Motor neuron (in vitro differentiated cells): ENCODE results near the gene ACSBG1. TPM values are rescaled to one million over a fixed set of nuclear protein-coding genes. Genes with fewer than 3 reads are reported as not detected.
A peak's percentile ranks its signal among the peaks of the same experiment; 100 is the strongest.

Source experiments
- ATAC-seq, 8 experiments: fragments of 200-7000 bp; cut with Tn5 transposase; replicated peaks in 6 of 8; 2 replicates each; pipeline ENCODE4 v1.8.0; 2021; ENCODE audit warnings: mild to moderate bottlenecking in 8 of 8, moderate library complexity in 8 of 8
- H3K27ac ChIP-seq, 2 donors: fragments of 250-450 bp; sonication (Bioruptor Pico); 2 replicates each; pipeline ENCODE4 v1.9.0; 2021; ENCODE audit warnings: antibody characterized with exemption in 2 of 2, mild to moderate bottlenecking in 2 of 2, moderate library complexity in 1 of 2
- H3K4me1 ChIP-seq, 2 donors: fragments of 250-450 bp; sonication (Bioruptor Pico); replicated peaks in 1 of 2; 2 replicates each; pipeline ENCODE4 v1.6.1; 2021; ENCODE audit warnings: antibody characterized with exemption in 2 of 2, mild to moderate bottlenecking in 2 of 2, moderate library complexity in 1 of 2
- H3K4me3 ChIP-seq, 5 donors: fragments of 250-450 bp; sonication (Bioruptor Pico); 2 replicates each; pipeline ENCODE4 v1.9.0; 2021; ENCODE audit warnings: antibody characterized with exemption in 5 of 5, mild to moderate bottlenecking in 5 of 5, moderate library complexity in 4 of 5
- WGBS, 10 experiments: fragments of 450-650 bp; shearing (Covaris generic); methylation state at CpG; one replicate each; pipeline ENCODE4 v1.0.0; 2022; 5-methylcytosine and 5-hydroxymethylcytosine counted together
- in situ Hi-C, 9 experiments: fragments of 400-800 bp; cut with MboI; loops; one replicate each; pipeline ENCODE4 v1.15.0; 2021; ENCODE audit warnings: low sequenced_read_pairs in 9 of 9, low pct_unique_long_range_greater_than_20kb in 2 of 9; ENCODE audit not compliant: unreplicated experiment in 9 of 9
- total RNA-seq, 8 experiments: library from RNA; unstranded; fragments of 300-600 nt; gene quantifications; 2 replicates each; pipeline versions ENCODE4 v1.2.3 to v1.2.4, GENCODE V29; 2022

Gene ACSBG1
- total RNA-seq, 8 experiments from 2014 or later: 0.49 to 9.1 (median 1.9) TPM

- WGBS, 10 experiments: 57 to 100% (median 100%) methylated on average over 1 to 4 of the region's 5 CpGs; no CpG with 5 or more reads in 2 of the 10 experiments
- no peak for ATAC-seq
- Histone ChIP-seq H3K4me1 (no peaks in the 10 kb centered on the region), H3K4me3 (no peak overlapping the region), H3K27ac (no peak overlapping the region)
- in situ Hi-C loops: loop anchor here in 1 of 9 experiments (10.0 kb wide), 1 partner anchor 105 kb away; no protein-coding TSS in a partner anchor
These were observed 94.8 kb downstream of the ACSBG1 start for GRCh38 chr15:78139578-78139977.

GRCh38 chr15:78133801-78134200 lies 100.6 kb downstream of the ACSBG1 start:
- in situ Hi-C loops: loop anchor here in 1 of 9 experiments (10.0 kb wide), 1 partner anchor 111 kb away; no protein-coding TSS in a partner anchor
- no peak for ATAC-seq
- H3K4me1 ChIP-seq: peaks cover 7 to 10% of the 10 kb centered on the region in 2 donors
- no peak overlapping the region for H3K4me3 ChIP-seq
- no peak overlapping the region for H3K27ac ChIP-seq
- 71 to 100% (median 92%) methylated on average over 1 to 2 of the region's 2 CpGs; no CpG with 5 or more reads in 6 of the 10 experiments for WGBS, 10 experiments

- H3K4me3 ChIP-seq: peak within 1 kb of the TSS; percentile 41 to 78 (median 54)
- peak; percentile 91 to 94 (median 92) for ATAC-seq
- H3K4me1 ChIP-seq: peaks cover 7 to 10% of the 10 kb centered on the region in 2 donors
- WGBS, 10 experiments: 0% methylated on average over 1 to 2 of the region's 79 CpGs; no CpG with 5 or more reads in 6 of the 10 experiments
- peak within 1 kb of the TSS; percentile 51 to 74 for H3K27ac ChIP-seq
- in situ Hi-C loops: loop anchor here in 1 of 9 experiments (10.0 kb wide), 1 partner anchor 113 kb away; no protein-coding TSS in a partner anchor
These were observed 102.9 kb downstream of the ACSBG1 start, which contains the start of gene CIB2 for GRCh38 chr15:78131295-78132061. CIB2 (minus strand) TSS chr15:78131445; CDS start chr15:78131215, 230 bp downstream.

- peak overlapping the region; percentile 12 to 61 for H3K27ac ChIP-seq
- H3K4me1 ChIP-seq: peaks cover 7 to 10% of the 10 kb centered on the region in 2 donors
- in situ Hi-C loops: loop anchor here in 1 of 9 experiments (10.0 kb wide), 1 partner anchor 114 kb away; no protein-coding TSS in a partner anchor
- H3K4me3 ChIP-seq: peak overlapping the region; percentile 41 to 78 (median 54)
- ATAC-seq: peak in 3 of 8 experiments; percentile 1 to 18 (median 9)
- WGBS, 10 experiments: 70 to 89% (median 79%) methylated on average over 2 to 5 of the region's 51 CpGs; no CpG with 5 or more reads in 7 of the 10 experiments
These were observed 103.7 kb downstream of the ACSBG1 start for GRCh38 chr15:78130466-78131294.

- Histone ChIP-seq H3K27ac (no peak overlapping the region), H3K4me3 (no peak overlapping the region), H3K4me1 (peaks cover 7 to 10% of the 10 kb centered on the region in 2 donors)
- in situ Hi-C loops: loop anchor here in 1 of 9 experiments (10.0 kb wide), 1 partner anchor 115 kb away; no protein-coding TSS in a partner anchor
- 60 to 100% methylated on average over 1 to 3 of the region's 5 CpGs; no CpG with 5 or more reads in 8 of the 10 experiments for whole genome bisulfite sequencing, 10 experiments
- ATAC-seq: no peak
These were observed 104.5 kb downstream of the ACSBG1 start for GRCh38 chr15:78129751-78130287.

GRCh38 chr15:78129077-78129750 lies 105.2 kb downstream of the ACSBG1 start:
- ATAC-seq: no peak
- H3K4me3 ChIP-seq: no peak overlapping the region
- 80 to 100% (median 83%) methylated on average over 1 to 3 of the region's 8 CpGs; no CpG with 5 or more reads in 7 of the 10 experiments for whole genome bisulfite sequencing, 10 experiments
- H3K27ac ChIP-seq: no peak overlapping the region
- H3K4me1 ChIP-seq: peaks cover 7 to 10% of the 10 kb centered on the region in 2 donors
- in situ Hi-C loops: no loop called here

- in situ Hi-C loops: no loop called here
- WGBS, 10 experiments: 0 to 100% (median 49%) methylated on average over 1 to 2 of the region's 2 CpGs; no CpG with 5 or more reads in 2 of the 10 experiments
- peak in 1 of 8 experiments; percentile 1 for ATAC-seq
These were observed 106.5 kb downstream of the ACSBG1 start for GRCh38 chr15:78127882-78128281.

GRCh38 chr15:78125267-78125666 lies 109.1 kb downstream of the ACSBG1 start:
- WGBS, 10 experiments: 40 to 100% (median 80%) methylated on average over 1 to 2 of the region's 3 CpGs; no CpG with 5 or more reads in 5 of the 10 experiments
- in situ Hi-C loops: no loop called here
- Histone ChIP-seq H3K4me1 (no peaks in the 10 kb centered on the region), H3K27ac (no peak overlapping the region), H3K4me3 (no peak overlapping the region)
- ATAC-seq: no peak

More at GRCh38 chr15:78127882-78128281, 106.5 kb downstream of the ACSBG1 start:
- H3K27ac ChIP-seq: no peak overlapping the region
- no peak overlapping the region for H3K4me3 ChIP-seq
- peaks cover 7 to 10% of the 10 kb centered on the region in 2 donors for H3K4me1 ChIP-seq

- WGBS, 10 experiments: 11 to 83% (median 71%) methylated on average over 1 to 3 of the region's 5 CpGs; no CpG with 5 or more reads in 5 of the 10 experiments
- Histone ChIP-seq H3K27ac (no peak overlapping the region), H3K4me3 (no peak overlapping the region), H3K4me1 (peaks cover 0 to 5% of the 10 kb centered on the region in 2 donors)
- ATAC-seq: no peak
- in situ Hi-C loops: loop anchor here in 7 of 9 experiments (25.0 kb wide), 2 partner anchors 117 to 158 kb away; partner anchors contain the start of gene ACSBG1 (in 3 of the 7)
These were observed 113.8 kb downstream of the ACSBG1 start for GRCh38 chr15:78120523-78120922.
